HCT116 (cell line): ENCODE data around the gene CBLB.

Experiments
- ATF3 ChIP-seq: IDR thresholded peaks from 2 replicates; pipeline ENCODE4 v1.6.1; 2012
- CEBPB ChIP-seq: IDR thresholded peaks from 2 replicates; pipeline ENCODE4 v1.6.1; 2012; ENCODE audit warnings: low read depth
- CTCF ChIP-seq, 3 experiments: fragments of 200-600 bp in 1 of 3; sonication (generic) in 1 of 3; IDR thresholded peaks in 2 of 3; conservative IDR thresholded peaks in 1 of 3; 2 replicates each; pipeline ENCODE4 v1.5.1; 2012 to 2017; ENCODE audit warnings: low read depth in 2 of 3, low read length in 2 of 3, antibody characterized with exemption in 1 of 3, borderline replicate concordance in 1 of 3, control low read depth in 1 of 3, mild to moderate bottlenecking in 1 of 3, mixed read lengths in 1 of 3, mixed run types in 1 of 3, moderate library complexity in 1 of 3; ENCODE audit not compliant: insufficient read depth in 1 of 3
- EGR1 ChIP-seq: IDR thresholded peaks from 2 replicates; pipeline ENCODE4 v1.6.1; 2012; ENCODE audit warnings: low read depth
- ELF1 ChIP-seq: IDR thresholded peaks from 2 replicates; pipeline ENCODE4 v1.6.1; 2012; ENCODE audit warnings: low read depth, borderline replicate concordance
- EZH2 ChIP-seq: fragments of 200-600 bp; sonication (generic); IDR thresholded peaks from 2 replicates; pipeline ENCODE4 v1.6.1; 2017; ENCODE audit warnings: antibody characterized with exemption, mixed run types
- EZH2phosphoT487 ChIP-seq: fragments of 200-600 bp; IDR thresholded peaks from 2 replicates; pipeline ENCODE4 v1.6.1; 2018; ENCODE audit warnings: antibody characterized with exemption, borderline replicate concordance
- MAX ChIP-seq: IDR thresholded peaks from 2 replicates; pipeline ENCODE4 v1.6.1; 2012
- POLR2A ChIP-seq: IDR thresholded peaks from 2 replicates; pipeline ENCODE4 v1.7.0; 2011; ENCODE audit warnings: borderline replicate concordance; ENCODE audit not compliant: insufficient read depth, insufficient read length; ENCODE audit errors: extremely low read depth
- POLR2AphosphoS5 ChIP-seq: IDR thresholded peaks from 2 replicates; pipeline ENCODE4 v1.6.1; 2011; ENCODE audit warnings: mild to moderate bottlenecking, low read depth, low read length, moderate library complexity
- RAD21 ChIP-seq: IDR thresholded peaks from 2 replicates; pipeline ENCODE4 v1.6.1; 2012; ENCODE audit warnings: low read depth, mild to moderate bottlenecking
- REST ChIP-seq: IDR thresholded peaks from 2 replicates; pipeline ENCODE4 v1.6.1; 2012; ENCODE audit warnings: low read depth
- SP1 ChIP-seq: IDR thresholded peaks from 2 replicates; pipeline ENCODE4 v1.6.1; 2012; ENCODE audit warnings: low read depth
- ZNF274 ChIP-seq: fragments of 200-500 bp; sonication (Bioruptor generic); IDR thresholded peaks from 2 replicates; pipeline ENCODE4 v1.6.1; 2014; ENCODE audit warnings: mild to moderate bottlenecking, low read depth, low read length, inconsistent platforms

GRCh38 chr3:105899516-105899915 is 30.7 kb upstream of the CBLB start:
- TF ChIP-seq CTCF (IDR thresholded peaks at IDR 0.05 in 2 of 3, conservative IDR thresholded peaks at IDR 0.05 in 1 of 3; ENCODE audit: borderline replicate concordance in 1 of 3, insufficient read depth in 1 of 3, low read depth in 2 of 3, low read length in 2 of 3) (no peak), SP1 (no peak), RAD21 (no peak), EZH2phosphoT487 (no peak), REST (no peak), EZH2 (no peak), MAX (no peak), CEBPB (peak; percentile 53), POLR2AphosphoS5 (no peak), EGR1 (no peak), ELF1 (no peak), POLR2A (no peak), ZNF274 (no peak), ATF3 (no peak)
